Measurements from ENCODE around the gene ORC3. TPM values are rescaled to one million over a fixed set of nuclear protein-coding genes. Genes with fewer than 3 reads are reported as not detected.
"Not testable (repeated sequence)": the region's sequence is repeated elsewhere in the genome, so short reads cannot be mapped to it uniquely, and the experiment has no call there.

ORC3 gene
- total and polyA plus RNA-seq, 2 donors: 23.4 to 37.4 TPM

DNA sequence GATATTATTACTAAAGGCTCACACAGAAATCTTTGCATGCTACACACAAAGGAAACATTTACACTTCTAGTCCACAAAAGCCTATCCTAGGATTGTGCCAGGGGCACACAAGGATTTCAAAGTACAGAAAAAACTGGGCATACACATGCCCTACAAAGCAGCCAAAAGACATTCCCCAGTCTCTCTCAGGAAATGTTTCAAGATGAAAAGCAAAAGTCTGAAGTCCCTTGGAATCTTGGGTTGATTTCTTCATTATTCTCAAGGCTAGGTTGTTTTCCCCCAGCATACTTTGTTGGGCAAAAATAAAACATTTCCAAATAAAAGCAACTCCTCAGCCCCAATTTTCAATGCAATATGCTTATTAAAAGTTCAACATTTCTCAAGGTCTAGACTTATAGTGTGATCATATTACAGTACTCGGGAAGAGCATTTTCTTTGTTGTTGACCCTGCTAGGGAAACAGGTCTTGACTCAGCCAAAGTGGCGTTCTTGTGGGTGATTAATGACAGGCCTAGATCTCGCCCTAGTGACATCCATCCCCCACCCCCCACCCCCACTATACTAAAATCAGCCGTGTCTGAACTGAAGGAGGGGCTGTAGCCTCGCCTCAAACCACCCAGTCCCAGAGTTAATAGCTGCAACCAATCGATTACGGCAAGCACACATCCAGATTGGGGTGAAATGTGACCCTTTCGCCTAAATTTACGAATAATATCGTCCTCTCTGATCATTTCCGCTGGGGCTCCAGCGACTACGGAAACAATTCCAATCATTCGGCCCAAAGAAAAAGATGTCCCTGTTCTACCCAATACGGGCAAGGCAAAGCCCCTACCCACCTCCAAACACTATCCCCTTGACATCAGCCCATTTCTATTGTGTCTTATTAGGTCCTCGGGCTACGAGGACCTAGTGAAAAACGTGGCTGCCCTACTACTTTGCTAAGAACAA is 110.7 kb downstream of the ORC3 start:
- Histone ChIP-seq H3K4me1 (ENCODE audit: control insufficient read depth in 2 of 2, insufficient read depth in 2 of 2, low read length in 2 of 2) (peaks cover 3 to 5% of the 10 kb centered on the region in 2 donors), H3K27ac (ENCODE audit: low read depth in 1 of 2, low read length in 1 of 2) (peak overlapping the region; percentile 99 to 100), H3K4me3 (ENCODE audit: low read length in 2 of 2) (peak overlapping the region; percentile 78 to 97), H3K27me3 (ENCODE audit: control insufficient read depth in 2 of 2, insufficient read depth in 1 of 2, low read length in 1 of 2) (no peaks in the 10 kb centered on the region), H3K9me3 (ENCODE audit: control insufficient read depth in 2 of 2, insufficient read depth in 1 of 2, low read length in 1 of 2) (no peaks in the 10 kb centered on the region), H3K36me3 (ENCODE audit: control insufficient read depth in 2 of 2, insufficient read depth in 2 of 2, low read length in 1 of 2) (peaks cover 0 to 5% of the 10 kb centered on the region in 2 donors)
- DNase-seq (ENCODE audit: low read depth in 6 of 9, low spot score in 9 of 9): peak in 6 of 9 donors; percentile 42 to 73 (median 54)
- under 1% methylated on average over 18 of the region's 18 CpGs for WGBS

DNA sequence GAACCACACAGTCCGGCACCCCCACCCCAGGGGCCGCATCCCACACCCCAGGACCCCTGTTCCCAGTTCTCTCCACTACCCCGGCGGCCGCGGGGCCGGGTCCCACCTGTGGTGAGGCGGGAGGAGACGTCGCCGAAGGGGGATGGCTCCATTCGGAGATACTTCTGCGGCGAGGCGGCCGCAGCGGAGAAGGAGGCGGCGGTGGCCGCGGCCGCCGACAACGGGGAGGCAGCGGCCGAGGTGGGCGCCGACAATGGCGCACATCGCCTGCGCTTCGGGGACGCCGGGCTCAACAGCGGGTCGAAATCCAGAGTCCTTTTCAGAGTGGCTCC is 111.4 kb downstream of the ORC3 start:
- H3K27me3 ChIP-seq (ENCODE audit: control insufficient read depth in 2 of 2, insufficient read depth in 1 of 2, low read length in 1 of 2): no peaks in the 10 kb centered on the region
- peaks cover 0 to 3% of the 10 kb centered on the region in 2 donors for H3K4me1 ChIP-seq (ENCODE audit: control insufficient read depth in 2 of 2, insufficient read depth in 2 of 2, low read length in 2 of 2)
- no peaks in the 10 kb centered on the region for H3K9me3 ChIP-seq (ENCODE audit: control insufficient read depth in 2 of 2, insufficient read depth in 1 of 2, low read length in 1 of 2)
- H3K36me3 ChIP-seq (ENCODE audit: control insufficient read depth in 2 of 2, insufficient read depth in 2 of 2, low read length in 1 of 2): peaks cover 0 to 5% of the 10 kb centered on the region in 2 donors
- H3K4me3 ChIP-seq (ENCODE audit: low read length in 2 of 2): peak overlapping the region; percentile 78 to 97
- under 1% methylated on average over 36 of the region's 36 CpGs for WGBS
- H3K27ac ChIP-seq (ENCODE audit: low read depth in 1 of 2, low read length in 1 of 2): peak overlapping the region; percentile 99 to 100
- peak in 1 of 9 donors; percentile 21 for DNase-seq (ENCODE audit: low read depth in 6 of 9, low spot score in 9 of 9)

DNA sequence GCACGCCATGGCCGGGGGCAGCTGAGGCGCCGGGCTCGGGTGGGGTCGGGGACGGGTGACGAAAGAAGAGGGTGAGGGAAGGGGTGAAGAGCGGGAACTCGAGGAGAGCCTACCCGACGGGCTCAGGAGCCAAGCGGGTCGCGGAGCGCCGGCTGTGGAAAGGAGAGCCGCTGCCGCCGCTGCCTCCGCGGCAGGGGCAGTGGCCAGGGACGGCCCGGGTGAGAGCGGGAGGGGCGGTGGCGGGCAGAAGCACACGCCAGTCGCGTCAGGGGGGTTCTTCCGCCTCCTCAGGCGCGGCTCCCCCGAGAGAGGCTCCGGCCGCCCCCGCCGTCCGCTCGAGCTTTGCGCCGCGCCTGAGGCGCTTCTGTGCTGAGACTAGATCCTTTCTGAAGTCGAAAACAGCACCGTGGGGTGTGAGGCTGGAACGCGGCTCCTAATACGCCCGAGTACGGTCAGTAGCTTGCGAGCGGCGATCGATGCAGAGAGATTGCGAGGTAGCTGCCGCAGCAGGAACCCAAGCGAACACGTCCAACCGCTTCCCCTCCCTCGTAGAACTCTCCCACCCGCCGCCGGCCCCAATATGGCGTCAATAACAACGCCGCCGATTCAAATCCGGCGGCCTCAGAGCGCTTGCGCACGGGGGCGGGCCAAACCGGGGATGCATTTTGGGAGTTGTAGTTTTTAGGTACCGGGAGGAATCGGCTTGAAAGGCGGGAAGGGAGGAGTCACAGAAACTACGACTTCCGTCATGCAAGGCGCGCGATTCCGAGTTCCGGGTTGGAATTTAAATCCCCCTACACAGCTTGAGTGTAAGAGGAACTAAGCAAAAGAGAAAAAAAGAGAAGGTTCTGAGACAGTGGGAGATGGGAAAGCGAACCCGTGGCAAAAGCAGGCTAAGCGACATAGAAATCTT is 112.0 kb downstream of the ORC3 start, which contains the start of gene AKIRIN2:
Gene AKIRIN2 (minus strand): TSS at position 558 of the 913 bp plus-strand sequence. CDS start 549 bp downstream, at position 9.
- H3K4me3 ChIP-seq (ENCODE audit: low read length in 2 of 2): peak within 1 kb of the TSS; percentile 78 to 97
- no peaks in the 10 kb centered on the region for H3K9me3 ChIP-seq (ENCODE audit: control insufficient read depth in 2 of 2, insufficient read depth in 1 of 2, low read length in 1 of 2)
- peaks cover 0 to 3% of the 10 kb centered on the region in 2 donors for H3K4me1 ChIP-seq (ENCODE audit: control insufficient read depth in 2 of 2, insufficient read depth in 2 of 2, low read length in 2 of 2)
- H3K36me3 ChIP-seq (ENCODE audit: control insufficient read depth in 2 of 2, insufficient read depth in 2 of 2, low read length in 1 of 2): peaks cover 0 to 5% of the 10 kb centered on the region in 2 donors
- under 1% methylated on average over 88 of the region's 88 CpGs for WGBS
- peak; percentile 94 to 99 (median 98) for DNase-seq (ENCODE audit: low read depth in 6 of 9, low spot score in 9 of 9)
- peak within 1 kb of the TSS; percentile 99 to 100 for H3K27ac ChIP-seq (ENCODE audit: low read depth in 1 of 2, low read length in 1 of 2)
- H3K27me3 ChIP-seq (ENCODE audit: control insufficient read depth in 2 of 2, insufficient read depth in 1 of 2, low read length in 1 of 2): no peaks in the 10 kb centered on the region

DNA sequence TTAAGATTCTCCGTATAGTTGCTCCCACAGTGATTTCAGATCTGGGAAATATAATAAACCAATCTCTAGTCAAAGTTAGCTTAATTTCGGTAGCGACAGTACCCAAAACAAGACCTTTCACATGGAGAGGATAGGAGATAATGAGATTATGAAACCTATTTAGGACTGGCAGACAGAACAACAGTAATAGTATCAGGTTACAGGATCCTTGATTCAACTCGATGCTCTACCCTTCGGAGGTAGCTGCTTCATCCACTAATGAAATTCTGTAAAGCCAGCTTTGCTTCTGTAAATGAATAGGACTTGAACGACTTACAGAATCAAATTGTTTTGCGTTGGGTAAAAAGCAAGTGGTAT is 112.6 kb downstream of the ORC3 start:
- Histone ChIP-seq H3K27me3 (ENCODE audit: control insufficient read depth in 2 of 2, insufficient read depth in 1 of 2, low read length in 1 of 2) (no peaks in the 10 kb centered on the region), H3K27ac (ENCODE audit: low read depth in 1 of 2, low read length in 1 of 2) (peak overlapping the region; percentile 76 to 96), H3K36me3 (ENCODE audit: control insufficient read depth in 2 of 2, insufficient read depth in 2 of 2, low read length in 1 of 2) (peaks cover 0 to 2% of the 10 kb centered on the region in 2 donors), H3K4me3 (ENCODE audit: low read length in 2 of 2) (peak overlapping the region; percentile 78 to 97), H3K9me3 (ENCODE audit: control insufficient read depth in 2 of 2, insufficient read depth in 1 of 2, low read length in 1 of 2) (no peaks in the 10 kb centered on the region), H3K4me1 (ENCODE audit: control insufficient read depth in 2 of 2, insufficient read depth in 2 of 2, low read length in 2 of 2) (peaks cover 0 to under 1% of the 10 kb centered on the region in 2 donors)
- DNase-seq (ENCODE audit: low read depth in 6 of 9, low spot score in 9 of 9): no peak
- 9% methylated on average over 7 of the region's 7 CpGs for WGBS

GRCh38 chr6:87703039-87703438 is 113.1 kb downstream of the ORC3 start:
- WGBS: 94% methylated on average over 19 of the region's 19 CpGs
- H3K4me1 ChIP-seq (ENCODE audit: control insufficient read depth in 2 of 2, insufficient read depth in 2 of 2, low read length in 2 of 2); H3K9me3 ChIP-seq (ENCODE audit: control insufficient read depth in 2 of 2, insufficient read depth in 1 of 2, low read length in 1 of 2); DNase-seq (ENCODE audit: low read depth in 6 of 9, low spot score in 9 of 9); H3K27me3 ChIP-seq (ENCODE audit: control insufficient read depth in 2 of 2, insufficient read depth in 1 of 2, low read length in 1 of 2); H3K36me3 ChIP-seq (ENCODE audit: control insufficient read depth in 2 of 2, insufficient read depth in 2 of 2, low read length in 1 of 2): not testable (repeated sequence)
- Histone ChIP-seq H3K4me3 (ENCODE audit: low read length in 2 of 2) (peak overlapping the region; percentile 78 to 97), H3K27ac (ENCODE audit: low read depth in 1 of 2, low read length in 1 of 2) (peak overlapping the region in 1 of 2 donors; percentile 96)

DNA sequence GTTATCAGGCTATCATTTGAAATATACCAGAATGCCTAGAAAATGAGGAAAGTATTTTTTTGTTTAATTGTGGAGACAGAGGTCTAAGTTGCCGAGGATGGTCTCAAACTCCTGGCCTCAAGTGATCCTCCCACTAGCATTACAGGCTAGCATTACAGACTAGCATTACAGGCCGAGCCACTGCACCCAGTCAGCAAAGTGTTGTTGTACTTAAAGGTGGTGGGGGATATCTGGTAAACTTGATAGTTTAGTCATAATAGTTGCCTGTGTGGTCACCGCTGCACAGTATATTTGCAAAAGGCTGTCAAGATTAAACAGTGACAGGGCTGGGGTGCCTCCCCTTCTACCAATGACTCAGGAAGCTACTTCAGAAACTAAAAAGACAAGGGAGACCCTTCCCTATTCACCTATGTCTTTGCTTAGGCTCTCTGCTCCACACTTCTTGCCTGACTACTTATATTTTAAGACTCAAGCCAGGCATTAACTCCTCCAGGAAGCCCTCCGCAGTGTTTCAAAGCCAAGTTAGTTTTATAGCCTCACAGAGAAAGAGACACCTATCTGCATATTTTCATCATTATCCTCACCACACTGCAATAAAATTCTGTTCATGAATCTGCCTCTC is 115.2 kb downstream of the ORC3 start:
- Histone ChIP-seq H3K4me3 (ENCODE audit: low read length in 2 of 2) (no peak overlapping the region), H3K27ac (ENCODE audit: low read depth in 1 of 2, low read length in 1 of 2) (no peak overlapping the region), H3K4me1 (ENCODE audit: control insufficient read depth in 2 of 2, insufficient read depth in 2 of 2, low read length in 2 of 2) (peaks cover 2 to 3% of the 10 kb centered on the region in 2 donors), H3K27me3 (ENCODE audit: control insufficient read depth in 2 of 2, insufficient read depth in 1 of 2, low read length in 1 of 2) (no peaks in the 10 kb centered on the region), H3K9me3 (ENCODE audit: control insufficient read depth in 2 of 2, insufficient read depth in 1 of 2, low read length in 1 of 2) (no peaks in the 10 kb centered on the region), H3K36me3 (ENCODE audit: control insufficient read depth in 2 of 2, insufficient read depth in 2 of 2, low read length in 1 of 2) (no peaks in the 10 kb centered on the region)
- DNase-seq (ENCODE audit: low read depth in 6 of 9, low spot score in 9 of 9): no peak
- 94% methylated on average over 4 of the region's 4 CpGs for WGBS

- H3K4me3 ChIP-seq (ENCODE audit: low read length in 2 of 2): no peak overlapping the region
- 94% methylated on average over 3 of the region's 3 CpGs for WGBS
- peaks cover 5% of the 10 kb centered on the region in 2 donors for H3K4me1 ChIP-seq (ENCODE audit: control insufficient read depth in 2 of 2, insufficient read depth in 2 of 2, low read length in 2 of 2)
Observed at GRCh38 chr6:87706187-87706966, 116.4 kb downstream of the ORC3 start.

More at GRCh38 chr6:87706187-87706966, 116.4 kb downstream of the ORC3 start:
- H3K27ac ChIP-seq (ENCODE audit: low read depth in 1 of 2, low read length in 1 of 2): no peak overlapping the region
- H3K36me3 ChIP-seq (ENCODE audit: control insufficient read depth in 2 of 2, insufficient read depth in 2 of 2, low read length in 1 of 2): no peaks in the 10 kb centered on the region
- no peaks in the 10 kb centered on the region for H3K27me3 ChIP-seq (ENCODE audit: control insufficient read depth in 2 of 2, insufficient read depth in 1 of 2, low read length in 1 of 2)
- no peak for DNase-seq (ENCODE audit: low read depth in 6 of 9, low spot score in 9 of 9)
- no peaks in the 10 kb centered on the region for H3K9me3 ChIP-seq (ENCODE audit: control insufficient read depth in 2 of 2, insufficient read depth in 1 of 2, low read length in 1 of 2)

All from thymus (tissue), 11 donors.